Coronary artery (tissue), 2 donors: Measurements from ENCODE around the gene ETV6.

Experiments
- DNase-seq: peaks from one replicate; pipeline ENCODE4 v3.0.0-alpha.2; 2017; ENCODE audit warnings: low spot score
- H3K27ac ChIP-seq, 2 donors: fragments of 200-600 bp; sonication (generic); one replicate each; pipeline ENCODE4 v1.5.1; 2016 to 2019
- H3K4me3 ChIP-seq: fragments of 200-600 bp; sonication (generic); 2 replicates; pipeline ENCODE4 v1.5.1; 2016; ENCODE audit warnings: mild to moderate bottlenecking, moderate library complexity
- TF ChIP-seq, protein P1 (sequence below): fragments of 200-600 bp; sonication (generic); IDR thresholded peaks from one replicate; pipeline ENCODE4 v1.5.1; 2019; ENCODE audit warnings: antibody characterized with exemption

The ETV6 gene

DNA sequence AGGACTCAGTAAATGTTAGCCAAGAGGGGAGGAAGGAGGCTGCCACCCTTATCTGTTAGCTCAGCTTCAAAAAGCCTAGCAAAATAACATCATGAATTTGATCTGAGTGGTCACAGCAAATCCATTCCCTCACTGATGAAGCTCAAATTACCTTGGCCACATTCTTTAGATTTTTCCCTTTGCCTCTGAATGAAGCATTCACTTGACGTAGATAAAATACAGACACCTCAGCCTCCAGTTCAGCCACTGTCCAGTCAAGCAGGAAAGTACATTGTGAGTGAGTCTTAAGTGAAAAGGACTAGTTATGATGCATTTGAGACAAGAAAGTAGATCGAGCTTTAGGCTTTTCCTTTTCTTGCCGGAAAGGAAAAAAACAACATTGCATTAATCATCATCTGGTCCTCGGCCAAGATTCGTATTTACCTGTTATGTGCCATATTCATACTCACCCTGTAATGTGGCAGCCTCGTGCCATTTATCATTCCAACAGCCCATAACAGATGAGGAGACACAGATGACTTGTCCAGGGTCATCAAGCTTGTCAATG, 146.5 kb downstream of the ETV6 start:
- TF ChIP-seq, protein P1, sequence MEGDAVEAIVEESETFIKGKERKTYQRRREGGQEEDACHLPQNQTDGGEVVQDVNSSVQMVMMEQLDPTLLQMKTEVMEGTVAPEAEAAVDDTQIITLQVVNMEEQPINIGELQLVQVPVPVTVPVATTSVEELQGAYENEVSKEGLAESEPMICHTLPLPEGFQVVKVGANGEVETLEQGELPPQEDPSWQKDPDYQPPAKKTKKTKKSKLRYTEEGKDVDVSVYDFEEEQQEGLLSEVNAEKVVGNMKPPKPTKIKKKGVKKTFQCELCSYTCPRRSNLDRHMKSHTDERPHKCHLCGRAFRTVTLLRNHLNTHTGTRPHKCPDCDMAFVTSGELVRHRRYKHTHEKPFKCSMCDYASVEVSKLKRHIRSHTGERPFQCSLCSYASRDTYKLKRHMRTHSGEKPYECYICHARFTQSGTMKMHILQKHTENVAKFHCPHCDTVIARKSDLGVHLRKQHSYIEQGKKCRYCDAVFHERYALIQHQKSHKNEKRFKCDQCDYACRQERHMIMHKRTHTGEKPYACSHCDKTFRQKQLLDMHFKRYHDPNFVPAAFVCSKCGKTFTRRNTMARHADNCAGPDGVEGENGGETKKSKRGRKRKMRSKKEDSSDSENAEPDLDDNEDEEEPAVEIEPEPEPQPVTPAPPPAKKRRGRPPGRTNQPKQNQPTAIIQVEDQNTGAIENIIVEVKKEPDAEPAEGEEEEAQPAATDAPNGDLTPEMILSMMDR = no peak
- no peak for DNase-seq
- peak overlapping the region; percentile 67 for H3K27ac ChIP-seq
- H3K4me3 ChIP-seq = no peak overlapping the region

DNA sequence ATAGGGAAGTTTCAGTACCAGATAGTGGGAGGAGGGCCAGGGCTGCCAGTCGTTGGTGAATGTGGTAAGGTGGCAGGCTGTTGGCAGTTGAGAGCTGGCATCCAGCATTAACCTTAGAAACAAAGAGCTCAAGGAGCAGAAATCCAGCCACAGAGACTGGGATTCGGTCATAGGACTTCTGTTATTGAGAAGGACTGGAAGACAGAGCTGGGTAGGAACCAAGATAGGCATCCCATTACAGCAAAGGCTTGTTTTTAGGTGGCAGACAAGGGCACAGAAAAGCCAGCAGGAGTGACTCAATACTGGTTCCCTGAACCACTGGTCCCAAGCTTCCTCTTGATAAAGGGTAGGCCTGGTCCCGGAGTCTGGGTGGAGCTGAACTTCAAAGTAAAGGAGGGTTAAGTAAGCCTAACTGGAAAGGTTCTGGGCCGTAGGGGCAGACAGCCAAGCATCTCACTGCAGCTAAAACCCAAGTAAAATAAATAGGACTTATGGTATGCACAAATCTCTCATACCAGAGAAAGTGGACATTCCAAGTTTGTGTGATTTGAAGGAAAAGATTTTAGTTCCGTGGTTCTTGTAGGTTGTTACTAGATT, 147.9 kb downstream of the ETV6 start:
- TF ChIP-seq, protein P1 = no peak
- Histone ChIP-seq H3K27ac (peak overlapping the region; percentile 66 to 86), H3K4me3 (no peak overlapping the region)
- peak; percentile 83 for DNase-seq

DNA sequence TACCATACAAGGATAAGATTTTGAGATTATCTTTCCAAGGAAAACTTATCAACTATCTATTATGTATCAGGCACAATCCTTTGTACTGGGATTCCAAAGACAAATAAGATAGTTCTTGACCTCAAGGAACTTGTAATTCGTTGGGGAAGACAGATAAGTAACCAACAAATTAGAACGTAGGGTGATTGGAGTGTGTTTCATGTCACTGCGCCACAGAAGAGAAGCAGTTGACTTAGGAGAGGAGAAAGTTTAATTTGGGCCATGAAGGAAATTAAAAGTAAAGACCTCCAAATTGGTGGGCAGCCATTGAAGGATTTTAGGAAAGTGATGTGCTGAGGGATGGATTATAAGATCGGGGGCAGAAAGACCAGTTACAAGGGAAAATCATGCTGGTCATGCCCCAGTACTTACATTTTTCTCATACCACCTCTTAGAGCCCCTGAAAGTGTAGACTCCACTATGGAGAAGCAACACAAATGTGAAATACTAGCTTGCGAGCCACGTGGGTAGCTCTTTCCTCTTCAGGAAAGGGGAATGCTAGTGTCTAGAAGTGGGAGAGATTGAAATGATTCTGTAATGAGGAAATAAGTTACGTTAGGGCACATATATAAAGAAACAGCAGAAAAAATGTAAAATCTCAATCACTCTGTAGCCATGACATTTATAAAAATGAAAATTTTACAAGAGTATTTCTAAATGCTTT, 148.7 kb downstream of the ETV6 start:
- TF ChIP-seq, protein P1 = no peak
- H3K27ac ChIP-seq = peak overlapping the region; percentile 66 to 86

DNA sequence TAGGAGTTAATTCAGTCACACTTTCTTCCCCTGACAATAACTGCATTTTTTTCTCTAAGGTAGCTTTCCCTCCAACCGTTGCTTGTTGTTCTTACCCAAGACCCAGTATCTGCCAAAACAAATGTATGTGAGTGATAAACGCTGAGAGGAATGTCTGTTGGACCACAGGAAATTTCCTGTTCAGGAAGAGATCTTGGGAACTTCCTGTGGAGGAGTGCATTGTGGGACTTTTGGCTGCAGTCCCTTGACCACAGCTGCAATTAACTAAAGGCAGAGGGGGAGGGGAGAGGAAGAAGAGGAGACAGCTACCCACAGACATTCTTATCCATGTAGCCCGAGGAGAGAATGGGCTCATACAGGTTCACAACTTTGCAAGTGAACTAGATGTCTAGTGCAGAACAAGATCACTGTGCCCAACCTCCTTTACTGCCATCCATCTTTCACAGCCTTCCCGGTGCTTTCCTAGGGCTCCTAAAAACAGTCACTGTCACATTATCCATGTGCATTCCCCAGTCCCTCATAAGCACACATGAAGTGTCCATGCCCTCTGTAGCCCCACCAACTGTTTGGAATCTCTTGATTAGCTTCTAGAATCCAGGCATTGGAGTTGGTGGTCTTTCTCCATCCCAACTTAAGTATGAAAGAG, 149.5 kb downstream of the ETV6 start:
- TF ChIP-seq, protein P1 = no peak
- DNase-seq = no peak
- H3K27ac ChIP-seq = peak overlapping the region in 1 of 2 donors; percentile 86
- H3K4me3 ChIP-seq = no peak overlapping the region

More for the DNA sequence above, 148.7 kb downstream of the ETV6 start:
- no peak overlapping the region for H3K4me3 ChIP-seq
- DNase-seq = no peak

DNA sequence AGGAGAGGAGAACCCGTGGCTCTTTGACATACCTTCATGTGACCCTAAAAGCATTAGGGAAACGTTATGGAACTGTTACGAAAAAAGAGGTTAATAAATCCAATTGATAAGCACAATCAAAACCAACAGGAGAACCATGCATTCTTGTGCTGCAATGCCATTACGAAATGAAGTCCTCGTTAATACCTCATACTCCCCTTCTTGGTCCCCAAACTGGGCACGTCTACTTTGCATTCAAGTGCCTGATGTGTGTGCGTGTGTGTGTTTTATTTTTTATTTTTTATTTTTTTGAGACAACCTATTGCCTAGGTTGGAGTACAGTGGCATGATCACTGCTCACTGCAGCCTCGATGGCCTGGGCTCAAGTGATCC, 150.0 kb downstream of the ETV6 start:
- H3K27ac ChIP-seq = peak overlapping the region in 1 of 2 donors; percentile 86
- TF ChIP-seq, protein P1 = no peak

DNA sequence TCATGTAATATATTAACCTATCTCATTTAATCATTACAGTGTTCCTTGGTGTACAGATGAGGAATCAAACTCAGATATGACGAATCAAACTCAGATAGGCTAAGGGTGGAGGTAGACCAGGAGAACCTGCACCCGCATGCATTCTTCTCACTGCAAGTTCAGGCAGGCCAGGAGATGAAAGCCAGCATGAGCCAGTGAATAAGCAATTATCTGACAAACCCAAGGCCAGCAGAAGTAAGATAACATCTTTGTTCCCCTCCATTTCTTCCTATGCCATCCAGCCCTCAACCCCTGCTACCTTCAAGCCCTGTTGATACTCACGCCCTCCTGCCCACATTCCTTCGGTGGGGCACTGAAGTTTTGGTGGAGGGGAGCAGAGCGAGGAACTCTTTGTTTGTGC, 152.2 kb downstream of the ETV6 start:
- Histone ChIP-seq H3K4me3 (no peak overlapping the region), H3K27ac (no peak overlapping the region)
- TF ChIP-seq, protein P1 = no peak
- no peak for DNase-seq

More for the DNA sequence above, 150.0 kb downstream of the ETV6 start:
- no peak overlapping the region for H3K4me3 ChIP-seq
- no peak for DNase-seq
